Endothelial cell of umbilical vein (primary cell): ENCODE data around the gene RBM38. TPM values are rescaled to one million over a fixed set of nuclear protein-coding genes. Genes with fewer than 3 reads are reported as not detected.

ENCODE experiments used
- BruUV-seq: library from RNA; stranded (reverse); fragments of 400-500 nt; replicated peaks from 2 replicates; lab custom pipeline; 2021; lab: Mats Ljungman, UMichigan
- CTCF ChIA-PET: fragments of 300-600, 350-600 bp; sonication (Branson Sonifier 250); formaldehyde crosslinking; loops from one replicate; lab custom pipeline; 2021; ENCODE audit warnings: antibody characterized with exemption, inconsistent platforms; lab: Charles Lee
- POLR2A ChIA-PET: fragments of 300-600, 350-600 bp; sonication (Branson Sonifier 250); formaldehyde crosslinking; loops from one replicate; lab custom pipeline; 2021; ENCODE audit warnings: antibody characterized with exemption, inconsistent platforms; lab: Charles Lee
- DNase-seq: peaks from one replicate; pipeline ENCODE4 v3.0.0-alpha.2; 2011; ENCODE audit warnings: low read depth, low spot score
- FAIRE-seq: peaks from 2 replicates; lab custom pipeline; 2011; peaks lifted over from hg19 to GRCh38; lab: Jason Lieb, UNC
- H2AFZ ChIP-seq: 2 replicates; pipeline ENCODE4 v1.6.0; 2012; ENCODE audit warnings: low read depth, low read length, control low read depth, inconsistent platforms
- H3K27ac ChIP-seq: 2 replicates; pipeline ENCODE4 v1.5.1; 2011; ENCODE audit warnings: low read depth, mild to moderate bottlenecking, control low read depth, low read length, moderate library complexity; ENCODE audit not compliant: insufficient read depth
- H3K27me3 ChIP-seq, 2 experiments: 2 replicates each; pipeline versions ENCODE4 v1.6.0 to v1.6.1; 2011; ENCODE audit warnings: low read length in 2 of 2, mixed read lengths in 1 of 2; ENCODE audit not compliant: control insufficient read depth in 2 of 2, insufficient read depth in 2 of 2
- H3K36me3 ChIP-seq, 2 experiments: 2 replicates in 1 of 2; 3 replicates in 1 of 2; pipeline ENCODE4 v1.5.1; 2011; ENCODE audit warnings: low read length in 2 of 2, mild to moderate bottlenecking in 1 of 2, moderate library complexity in 1 of 2; ENCODE audit not compliant: control insufficient read depth in 2 of 2, insufficient read depth in 2 of 2; ENCODE audit errors: extremely low read depth in 1 of 2
- H3K4me1 ChIP-seq: 3 replicates; pipeline ENCODE4 v1.5.1; 2011; ENCODE audit warnings: mild to moderate bottlenecking, low read length; ENCODE audit not compliant: control insufficient read depth, insufficient read depth; ENCODE audit errors: extremely low read depth
- H3K4me2 ChIP-seq: 2 replicates; pipeline ENCODE4 v1.6.1; 2011; ENCODE audit warnings: low read length, control low read depth, mixed read lengths; ENCODE audit not compliant: insufficient read depth
- H3K4me3 ChIP-seq, 3 experiments: fragments of 200-600 bp in 1 of 3; sonication (generic), shearing (Covaris generic) in 1 of 3; replicated peaks in 1 of 3; 2 replicates each; pipeline ENCODE4 v1.5.1; 2011 to 2016; ENCODE audit warnings: control low read depth in 3 of 3, low read length in 3 of 3, mild to moderate bottlenecking in 2 of 3, inconsistent platforms in 1 of 3, low read depth in 1 of 3, moderate library complexity in 1 of 3; ENCODE audit not compliant: insufficient read depth in 1 of 3
- H3K79me2 ChIP-seq: 2 replicates; pipeline ENCODE4 v1.6.0; 2012; ENCODE audit warnings: low read length, inconsistent platforms; ENCODE audit not compliant: control insufficient read depth, insufficient read depth
- H3K9ac ChIP-seq: replicated peaks from 2 replicates; pipeline ENCODE3; 2011; ENCODE audit warnings: low read length, control low read depth; ENCODE audit not compliant: insufficient read depth; ENCODE audit errors: extremely low read depth
- H3K9me1 ChIP-seq: replicated peaks from 3 replicates; pipeline ENCODE4 v1.6.0; 2011; ENCODE audit warnings: mild to moderate bottlenecking, low read length; ENCODE audit not compliant: control insufficient read depth, insufficient read depth; ENCODE audit errors: extremely low read depth
- H3K9me3 ChIP-seq: replicated peaks from 2 replicates; pipeline ENCODE4 v1.5.1; 2012; ENCODE audit warnings: low read length, inconsistent platforms; ENCODE audit not compliant: control insufficient read depth, insufficient read depth
- H4K20me1 ChIP-seq: replicated peaks from 2 replicates; pipeline ENCODE3; 2011; ENCODE audit warnings: mild to moderate bottlenecking, low read length; ENCODE audit not compliant: control insufficient read depth, insufficient read depth; ENCODE audit errors: extremely low read depth
- EZH2 ChIP-seq: IDR thresholded peaks from 2 replicates; pipeline ENCODE4 v1.6.1; 2012; ENCODE audit warnings: borderline replicate concordance, low read depth, mild to moderate bottlenecking, moderate library complexity, low read length, inconsistent platforms; ENCODE audit not compliant: severe bottlenecking
- FOS ChIP-seq: IDR thresholded peaks from 2 replicates; pipeline ENCODE4 v1.6.1; 2011; ENCODE audit warnings: mild to moderate bottlenecking, low read length, moderate library complexity, borderline replicate concordance; ENCODE audit not compliant: insufficient read depth
- GATA2 ChIP-seq: IDR thresholded peaks from 2 replicates; pipeline ENCODE4 v1.7.0; 2011; ENCODE audit warnings: low read depth, mild to moderate bottlenecking, moderate library complexity, mixed read lengths, low read length; ENCODE audit not compliant: insufficient read length, insufficient read depth
- JUN ChIP-seq: IDR thresholded peaks from 2 replicates; pipeline ENCODE4 v1.6.1; 2011; ENCODE audit warnings: borderline replicate concordance, low read depth; ENCODE audit not compliant: insufficient read length, insufficient read depth
- MYC ChIP-seq: IDR thresholded peaks from one replicate; pipeline ENCODE4 v1.6.1; 2011; ENCODE audit warnings: mild to moderate bottlenecking, low read depth, low read length
- POLR2A ChIP-seq: IDR thresholded peaks from 2 replicates; pipeline ENCODE4 v1.6.1; 2012; ENCODE audit warnings: low read depth, mild to moderate bottlenecking, control low read depth, low read length
- POLR2AphosphoS5 ChIP-seq: IDR thresholded peaks from 2 replicates; pipeline ENCODE4 v1.6.1; 2012; ENCODE audit warnings: low read depth, mild to moderate bottlenecking, control low read depth, low read length, moderate library complexity; ENCODE audit not compliant: insufficient read depth
- dilution Hi-C: fragments of 300-500 bp; cut with MboI; formaldehyde crosslinking; loops from one replicate; pipeline ENCODE4 v1.15.0; 2019; ENCODE audit warnings: low sequenced_read_pairs; ENCODE audit not compliant: extremely low pct_ligation_motif_present
- intact Hi-C: fragments of 100-400 bp; cut with micrococcal nuclease; formaldehyde crosslinking; loops from one replicate; pipeline ENCODE4 v1.10.0; 2022
- polyA plus RNA-seq, 4 experiments: library from polyadenylated mRNA; depleted of rRNA in 3 of 4; stranded (reverse) in 3 of 4; unstranded in 1 of 4; fragments of >200 nt; gene quantifications; 2 replicates each; pipeline versions ENCODE4 v1.2.1 to v1.2.3, GENCODE V29; 2011 to 2012; ENCODE audit warnings: missing spikeins in 1 of 4
- total RNA-seq: library from RNA; stranded (reverse); gene quantifications from 2 replicates; pipeline ENCODE4 v1.2.3, GENCODE V29; 2021
- TF ChIP-seq, protein P1 (sequence below), 2 donors: IDR thresholded peaks; 1 replicate in 1 of 2; 2 replicates in 1 of 2; pipeline ENCODE4 v1.5.1; 2011; ENCODE audit warnings: low read length in 2 of 2, mild to moderate bottlenecking in 2 of 2, moderate library complexity in 2 of 2, control low read depth in 1 of 2, inconsistent platforms in 1 of 2, low read depth in 1 of 2; ENCODE audit not compliant: insufficient read depth in 1 of 2; ENCODE audit errors: extremely low read depth in 1 of 2
- TF ChIP-seq, protein P2 (sequence below): IDR thresholded peaks from 2 replicates; pipeline ENCODE4 v1.6.1; 2011; ENCODE audit not compliant: insufficient read depth, insufficient read length

Gene RBM38
- total and polyA plus RNA-seq, 2 donors (not counting 3 experiments of a cell fraction or from before 2014, with no cell fraction given), result 22.1 to 37.4 TPM

DNA sequence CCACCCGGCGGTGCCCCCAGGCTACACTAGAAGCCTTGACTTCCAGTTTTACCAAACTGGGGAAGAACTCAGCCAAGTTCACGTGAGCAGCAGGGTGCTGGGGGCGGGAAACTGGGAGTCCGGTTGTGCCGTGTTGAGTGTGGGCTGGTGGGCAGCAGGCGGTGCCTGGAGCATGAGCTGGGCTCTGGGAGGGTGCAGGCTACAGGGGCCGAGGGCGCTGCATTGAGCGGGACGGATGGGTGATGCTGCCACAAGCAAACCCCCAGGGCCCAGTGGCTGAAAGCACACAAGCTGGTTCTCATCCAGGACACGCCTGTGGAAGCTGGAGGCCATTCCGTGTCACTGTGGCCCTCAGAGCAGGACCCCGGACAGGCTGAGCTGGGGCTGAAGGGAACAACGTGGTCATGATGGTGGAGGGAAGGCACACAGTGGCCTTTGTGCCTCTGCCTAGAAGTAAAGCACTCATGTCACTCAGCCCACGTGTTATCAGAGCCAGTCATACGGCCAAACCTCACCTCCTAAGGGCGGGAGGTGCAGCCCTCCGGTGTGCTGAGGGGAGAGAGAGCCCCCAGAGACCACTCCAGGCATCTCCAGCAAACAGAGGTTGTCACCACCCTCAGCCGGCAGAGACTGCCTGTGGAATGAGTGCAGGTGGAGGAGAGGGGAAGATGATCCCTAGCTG lies 29.5 kb downstream of the RBM38 start:
- Histone ChIP-seq H3K9me1 (no peaks in the 10 kb centered on the region), H3K9me3 (no peaks in the 10 kb centered on the region), H4K20me1 (no peaks in the 10 kb centered on the region), H3K27me3 (no peaks in the 10 kb centered on the region), H3K79me2 (no peaks in the 10 kb centered on the region), H3K4me3 (no peak overlapping the region), H3K4me2 (no peak overlapping the region), H3K4me1 (no peaks in the 10 kb centered on the region), H3K27ac (no peak overlapping the region), H3K36me3 (no peaks in the 10 kb centered on the region), H3K9ac (no peak overlapping the region), H2AFZ (no peak overlapping the region)
- dilution Hi-C loops (no loop called here), intact Hi-C loops (no loop called here)
- TF ChIP-seq POLR2A, result no peak
- DNase-seq (no peak), FAIRE-seq (no peak)
- ChIA-PET CTCF (no interaction called here), POLR2A (no interaction called here)
- BruUV-seq, result no TSS peak

DNA sequence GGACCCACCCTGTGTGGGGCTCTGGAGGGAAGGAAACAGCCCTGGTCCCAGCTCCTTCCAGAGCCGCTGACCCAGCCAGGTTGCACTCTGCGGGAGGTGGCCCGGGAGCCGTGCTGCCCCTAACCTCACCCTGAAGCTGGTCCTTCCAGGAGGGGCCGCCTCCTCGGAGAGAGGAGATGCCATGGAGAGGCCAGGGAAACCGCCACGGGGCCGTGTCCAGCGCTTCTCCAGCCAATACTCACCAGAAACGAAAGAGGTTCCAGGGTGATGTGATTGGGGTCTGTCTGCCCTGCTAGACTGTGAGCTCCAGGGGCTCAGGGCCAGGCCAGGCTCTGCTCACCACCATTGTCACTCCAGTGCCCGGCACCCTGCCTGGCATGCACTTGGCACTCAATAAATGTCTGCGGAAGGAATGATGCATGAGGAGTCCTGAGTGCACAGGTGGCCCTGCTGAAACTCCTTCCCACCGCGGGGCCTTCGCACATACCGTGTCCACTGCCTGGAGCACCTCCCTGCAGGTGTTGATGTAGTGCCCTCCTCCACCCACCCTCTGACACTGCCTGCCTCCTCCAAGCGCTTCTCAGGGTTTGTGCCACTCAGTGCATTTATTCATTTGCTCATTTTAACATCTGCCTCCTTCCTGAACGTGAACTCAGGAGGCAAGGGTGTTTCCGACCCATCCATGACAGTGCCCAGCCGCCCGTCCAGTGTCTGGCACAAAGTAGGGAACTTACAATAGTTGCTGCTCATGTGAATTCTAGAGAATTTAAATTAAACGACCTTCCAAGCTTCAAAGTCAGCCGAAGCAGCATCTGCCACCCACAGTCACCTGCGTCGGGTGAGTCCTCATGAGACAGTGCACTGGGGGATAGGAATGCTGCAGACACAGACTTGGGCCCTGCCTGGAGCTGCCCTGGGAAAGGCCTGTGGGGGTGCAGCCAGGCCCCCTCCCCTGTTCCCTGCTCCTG lies 30.3 kb downstream of the RBM38 start:
- Histone ChIP-seq H3K9me3 (no peaks in the 10 kb centered on the region), H3K4me2 (no peak overlapping the region), H3K9me1 (no peaks in the 10 kb centered on the region), H3K9ac (no peak overlapping the region), H3K4me3 (no peak overlapping the region), H3K4me1 (no peaks in the 10 kb centered on the region), H3K27me3 (no peaks in the 10 kb centered on the region), H3K27ac (no peak overlapping the region), H2AFZ (no peak overlapping the region), H3K36me3 (no peaks in the 10 kb centered on the region), H4K20me1 (no peaks in the 10 kb centered on the region), H3K79me2 (no peaks in the 10 kb centered on the region)
- no peak for DNase-seq
- TF ChIP-seq GATA2 (no peak), JUN (no peak), FOS (no peak), EZH2 (no peak), MYC (no peak), POLR2A (no peak), POLR2AphosphoS5 (no peak)
- TF ChIP-seq, protein P1, sequence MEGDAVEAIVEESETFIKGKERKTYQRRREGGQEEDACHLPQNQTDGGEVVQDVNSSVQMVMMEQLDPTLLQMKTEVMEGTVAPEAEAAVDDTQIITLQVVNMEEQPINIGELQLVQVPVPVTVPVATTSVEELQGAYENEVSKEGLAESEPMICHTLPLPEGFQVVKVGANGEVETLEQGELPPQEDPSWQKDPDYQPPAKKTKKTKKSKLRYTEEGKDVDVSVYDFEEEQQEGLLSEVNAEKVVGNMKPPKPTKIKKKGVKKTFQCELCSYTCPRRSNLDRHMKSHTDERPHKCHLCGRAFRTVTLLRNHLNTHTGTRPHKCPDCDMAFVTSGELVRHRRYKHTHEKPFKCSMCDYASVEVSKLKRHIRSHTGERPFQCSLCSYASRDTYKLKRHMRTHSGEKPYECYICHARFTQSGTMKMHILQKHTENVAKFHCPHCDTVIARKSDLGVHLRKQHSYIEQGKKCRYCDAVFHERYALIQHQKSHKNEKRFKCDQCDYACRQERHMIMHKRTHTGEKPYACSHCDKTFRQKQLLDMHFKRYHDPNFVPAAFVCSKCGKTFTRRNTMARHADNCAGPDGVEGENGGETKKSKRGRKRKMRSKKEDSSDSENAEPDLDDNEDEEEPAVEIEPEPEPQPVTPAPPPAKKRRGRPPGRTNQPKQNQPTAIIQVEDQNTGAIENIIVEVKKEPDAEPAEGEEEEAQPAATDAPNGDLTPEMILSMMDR (IDR thresholded peaks at IDR 0.05; ENCODE audit: extremely low read depth in 1 of 2, insufficient read depth in 1 of 2, low read depth in 1 of 2, low read length in 2 of 2), result no peak
- TF ChIP-seq, protein P2, sequence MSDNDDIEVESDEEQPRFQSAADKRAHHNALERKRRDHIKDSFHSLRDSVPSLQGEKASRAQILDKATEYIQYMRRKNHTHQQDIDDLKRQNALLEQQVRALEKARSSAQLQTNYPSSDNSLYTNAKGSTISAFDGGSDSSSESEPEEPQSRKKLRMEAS, result no peak
- no TSS peak for BruUV-seq
- dilution Hi-C loops (no loop called here), intact Hi-C loops (no loop called here)
- ChIA-PET POLR2A (no interaction called here), CTCF (no interaction called here)
- no peak for FAIRE-seq
